K562 (cell line): ENCODE measurements around the gene CACNG7. TPM values are rescaled to one million over a fixed set of nuclear protein-coding genes. Genes with fewer than 3 reads are reported as not detected.

Experiments
- ARID2 ChIP-seq: fragments of 450-650 bp; IDR thresholded peaks from 2 replicates; pipeline ENCODE4 v1.6.1; 2017; ENCODE audit warnings: antibody characterized with exemption, mild to moderate bottlenecking
- DDX20 ChIP-seq: fragments of 450-650 bp; IDR thresholded peaks from 2 replicates; pipeline ENCODE4 v1.6.1; 2016; ENCODE audit warnings: missing genetic modification characterization, low read depth, mild to moderate bottlenecking, missing compliant biosample characterization, moderate library complexity
- GABPB2 ChIP-seq: fragments of 250-450 bp; sonication (Bioruptor Pico); conservative IDR thresholded peaks from 2 replicates; pipeline ENCODE4 v1.5.1; 2021; ENCODE audit warnings: mild to moderate bottlenecking
- MAFK ChIP-seq: IDR thresholded peaks from 2 replicates; pipeline ENCODE4 v1.6.1; 2011; ENCODE audit warnings: low read length, improper control_type of control experiment
- MED1 ChIP-seq: sonication (generic); formaldehyde crosslinking; IDR thresholded peaks from 2 replicates; pipeline ENCODE4 v1.8.1; 2023; ENCODE audit warnings: missing genetic modification reagents, borderline replicate concordance
- PHF20 ChIP-seq: fragments of 450-650 bp; IDR thresholded peaks from 2 replicates; pipeline ENCODE4 v1.6.1; 2018; ENCODE audit not compliant: partially characterized antibody
- RCOR1 ChIP-seq, 2 experiments: IDR thresholded peaks; 2 replicates each; pipeline ENCODE4 v1.6.1; 2012; ENCODE audit warnings: low read depth in 2 of 2, low read length in 2 of 2, borderline replicate concordance in 1 of 2, improper control_type of control experiment in 1 of 2
- SETDB1 ChIP-seq: IDR thresholded peaks from one replicate; pipeline ENCODE4 v1.6.1; 2012; ENCODE audit warnings: low read length, control low read depth, inconsistent platforms
- SMAD1 ChIP-seq: fragments of 150-350 bp; IDR thresholded peaks from 2 replicates; pipeline ENCODE4 v1.6.1; 2014; ENCODE audit warnings: low read length, low read depth; ENCODE audit not compliant: partially characterized antibody
- THRAP3 ChIP-seq: fragments of 450-650 bp; IDR thresholded peaks from 2 replicates; pipeline ENCODE4 v1.6.1; 2016; ENCODE audit warnings: mild to moderate bottlenecking, inconsistent platforms, borderline replicate concordance
- U2AF1 ChIP-seq: fragments of 200-400 bp; formaldehyde crosslinking; optimal IDR thresholded peaks from 2 replicates; pipeline ENCODE3; 2017; ENCODE audit warnings: mild to moderate bottlenecking, low read depth, low read length, moderate library complexity
- XRCC3 ChIP-seq: fragments of 450-650 bp; IDR thresholded peaks from 2 replicates; pipeline ENCODE4 v1.6.1; 2017; ENCODE audit warnings: mild to moderate bottlenecking, moderate library complexity
- ZNF274 ChIP-seq: IDR thresholded peaks from 2 replicates; pipeline ENCODE4 v1.6.1; 2011; ENCODE audit warnings: low read depth, mild to moderate bottlenecking, low read length, moderate library complexity, borderline replicate concordance
- ZNF282 ChIP-seq: sonication (generic); formaldehyde crosslinking; IDR thresholded peaks from 2 replicates; pipeline ENCODE4 v1.8.1; 2023; ENCODE audit warnings: missing genetic modification reagents
- polyA plus RNA-seq, 8 experiments: library from polyadenylated mRNA; depleted of rRNA in 4 of 8; stranded (reverse) in 5 of 8; unstranded in 3 of 8; fragments of >200 nt; fragmentation: Nextera tagmentation in 2 of 8; fragmentation: Illumina TruSeq in 1 of 8; extraction: Ambion mirVana in 2 of 8; extraction: Trizol in 1 of 8; gene quantifications; 2 replicates each; pipeline versions ENCODE4 v1.2.1 to v1.2.3, GENCODE V29; 2011 to 2014; ENCODE audit warnings: inconsistent platforms in 1 of 8, missing spikeins in 1 of 8
- total RNA-seq, 7 experiments: library from RNA; depleted of rRNA in 6 of 7; stranded (reverse); fragments of >200 nt in 6 of 7; fragmentation: Illumina TruSeq in 2 of 7; extraction: Trizol in 2 of 7; gene quantifications; 2 replicates each; pipeline versions ENCODE4 v1.2.1 to v1.2.3, GENCODE V29; 2011 to 2021; ENCODE audit warnings: low replicate concordance in 1 of 7
- TF ChIP-seq, protein P1 (sequence below): fragments of 450-650 bp; IDR thresholded peaks from 2 replicates; pipeline ENCODE4 v1.6.1; 2016; ENCODE audit warnings: low read depth
- TF ChIP-seq, protein P2 (sequence below): IDR thresholded peaks from 2 replicates; pipeline ENCODE4 v1.6.1; 2011; ENCODE audit not compliant: insufficient read length; ENCODE audit errors: extremely low read depth
- TF ChIP-seq, protein P3 (sequence below), 2 experiments: fragments of 200-800 bp in 1 of 2; sonication (Bioruptor generic) in 1 of 2; sonication (generic) in 1 of 2; formaldehyde crosslinking in 1 of 2; IDR thresholded peaks in 1 of 2; conservative IDR thresholded peaks in 1 of 2; 2 replicates each; pipeline versions ENCODE4 v1.5.0 to v1.6.1; 2016 to 2020; ENCODE audit warnings: missing compliant biosample characterization in 1 of 2, missing genetic modification characterization in 1 of 2, missing genetic modification reagents in 1 of 2

Gene CACNG7
- total and polyA plus RNA-seq, 9 of the 15 experiments (the other 6 are each of a cell fraction or from before 2014, with no cell fraction given), result not detected

DNA sequence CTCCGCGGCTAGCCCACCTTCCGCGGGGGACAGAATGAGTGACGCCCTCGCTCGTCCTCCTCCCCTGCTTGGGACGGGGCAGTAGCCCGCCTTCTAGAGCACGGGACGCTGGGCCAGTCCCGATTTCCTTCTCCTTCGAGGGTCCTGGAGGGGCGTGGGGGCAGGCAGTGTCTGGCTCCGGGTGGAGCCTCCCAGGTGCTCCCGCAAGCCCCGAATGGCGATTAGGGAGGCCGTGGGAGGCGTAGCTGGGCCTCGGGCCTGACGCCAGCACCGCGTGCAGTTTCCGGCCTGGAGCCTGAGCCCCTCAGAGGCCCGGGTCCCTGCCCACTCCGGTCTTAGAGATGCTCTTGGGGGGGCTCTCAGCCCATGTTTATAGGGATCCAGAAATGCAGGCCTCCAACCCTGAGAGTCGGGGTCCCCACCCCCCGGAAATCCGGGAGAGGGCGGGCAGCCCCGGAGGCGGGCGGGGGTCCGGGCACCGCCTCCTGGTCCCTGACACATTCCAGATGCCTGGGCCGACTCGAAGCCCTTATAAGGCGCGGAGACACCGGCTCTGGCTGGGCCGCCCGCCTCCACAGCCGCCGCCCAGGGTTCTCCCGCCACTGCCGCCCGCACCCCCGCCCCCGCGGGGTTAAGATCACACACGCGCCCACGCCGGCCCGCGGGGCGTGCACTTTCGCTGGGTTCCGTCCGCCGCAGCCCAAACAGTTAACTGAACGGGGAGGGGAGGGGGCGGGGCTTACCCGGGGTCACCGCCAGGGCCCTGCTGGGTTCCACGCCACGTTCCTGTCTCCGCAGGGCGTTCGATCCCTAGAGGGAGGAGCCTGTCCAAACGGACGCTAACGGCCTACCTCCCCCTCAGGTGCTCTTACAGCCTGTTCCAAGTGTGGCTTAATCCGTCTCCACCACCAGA lies 39.9 kb upstream of the CACNG7 start (continued):
- TF ChIP-seq, protein P1, sequence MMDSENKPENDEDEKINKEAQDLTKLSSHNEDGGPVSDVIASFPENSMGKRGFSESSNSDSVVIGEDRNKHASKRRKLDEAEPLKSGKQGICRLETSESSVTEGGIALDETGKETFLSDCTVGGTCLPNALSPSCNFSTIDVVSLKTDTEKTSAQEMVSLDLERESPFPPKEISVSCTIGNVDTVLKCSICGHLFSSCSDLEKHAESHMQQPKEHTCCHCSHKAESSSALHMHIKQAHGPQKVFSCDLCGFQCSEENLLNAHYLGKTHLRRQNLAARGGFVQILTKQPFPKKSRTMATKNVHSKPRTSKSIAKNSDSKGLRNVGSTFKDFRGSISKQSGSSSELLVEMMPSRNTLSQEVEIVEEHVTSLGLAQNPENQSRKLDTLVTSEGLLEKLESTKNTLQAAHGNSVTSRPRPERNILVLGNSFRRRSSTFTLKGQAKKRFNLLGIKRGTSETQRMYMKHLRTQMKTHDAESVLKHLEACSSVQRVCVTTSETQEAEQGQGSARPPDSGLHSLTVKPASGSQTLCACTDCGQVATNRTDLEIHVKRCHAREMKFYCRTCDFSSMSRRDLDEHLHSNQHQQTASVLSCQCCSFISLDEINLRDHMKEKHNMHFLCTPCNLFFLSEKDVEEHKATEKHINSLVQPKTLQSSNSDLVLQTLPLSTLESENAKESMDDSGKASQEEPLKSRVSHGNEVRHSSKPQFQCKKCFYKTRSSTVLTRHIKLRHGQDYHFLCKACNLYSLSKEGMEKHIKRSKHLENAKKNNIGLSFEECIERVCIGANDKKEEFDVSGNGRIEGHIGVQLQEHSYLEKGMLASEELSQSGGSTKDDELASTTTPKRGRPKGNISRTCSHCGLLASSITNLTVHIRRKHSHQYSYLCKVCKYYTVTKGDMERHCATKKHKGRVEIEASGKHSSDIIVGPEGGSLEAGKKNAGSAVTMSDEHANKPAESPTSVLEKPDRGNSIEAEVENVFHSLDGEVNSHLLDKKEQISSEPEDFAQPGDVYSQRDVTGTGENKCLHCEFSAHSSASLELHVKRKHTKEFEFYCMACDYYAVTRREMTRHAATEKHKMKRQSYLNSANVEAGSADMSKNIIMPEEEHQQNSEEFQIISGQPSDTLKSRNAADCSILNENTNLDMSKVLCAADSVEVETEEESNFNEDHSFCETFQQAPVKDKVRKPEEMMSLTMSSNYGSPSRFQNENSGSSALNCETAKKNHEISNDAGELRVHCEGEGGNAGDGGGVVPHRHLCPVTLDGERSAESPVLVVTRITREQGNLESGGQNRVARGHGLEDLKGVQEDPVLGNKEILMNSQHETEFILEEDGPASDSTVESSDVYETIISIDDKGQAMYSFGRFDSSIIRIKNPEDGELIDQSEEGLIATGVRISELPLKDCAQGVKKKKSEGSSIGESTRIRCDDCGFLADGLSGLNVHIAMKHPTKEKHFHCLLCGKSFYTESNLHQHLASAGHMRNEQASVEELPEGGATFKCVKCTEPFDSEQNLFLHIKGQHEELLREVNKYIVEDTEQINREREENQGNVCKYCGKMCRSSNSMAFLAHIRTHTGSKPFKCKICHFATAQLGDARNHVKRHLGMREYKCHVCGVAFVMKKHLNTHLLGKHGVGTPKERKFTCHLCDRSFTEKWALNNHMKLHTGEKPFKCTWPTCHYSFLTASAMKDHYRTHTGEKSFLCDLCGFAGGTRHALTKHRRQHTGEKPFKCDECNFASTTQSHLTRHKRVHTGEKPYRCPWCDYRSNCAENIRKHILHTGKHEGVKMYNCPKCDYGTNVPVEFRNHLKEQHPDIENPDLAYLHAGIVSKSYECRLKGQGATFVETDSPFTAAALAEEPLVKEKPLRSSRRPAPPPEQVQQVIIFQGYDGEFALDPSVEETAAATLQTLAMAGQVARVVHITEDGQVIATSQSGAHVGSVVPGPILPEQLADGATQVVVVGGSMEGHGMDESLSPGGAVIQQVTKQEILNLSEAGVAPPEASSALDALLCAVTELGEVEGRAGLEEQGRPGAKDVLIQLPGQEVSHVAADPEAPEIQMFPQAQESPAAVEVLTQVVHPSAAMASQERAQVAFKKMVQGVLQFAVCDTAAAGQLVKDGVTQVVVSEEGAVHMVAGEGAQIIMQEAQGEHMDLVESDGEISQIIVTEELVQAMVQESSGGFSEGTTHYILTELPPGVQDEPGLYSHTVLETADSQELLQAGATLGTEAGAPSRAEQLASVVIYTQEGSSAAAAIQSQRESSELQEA, result no peak
- TF ChIP-seq PHF20 (no peak), THRAP3 (no peak), XRCC3 (no peak), U2AF1 (peak; percentile 78), DDX20 (no peak), ZNF274 (no peak), MAFK (no peak), SETDB1 (no peak), SMAD1 (no peak), MED1 (CRISPR knock-in tag) (no peak), ZNF282 (no peak), ARID2 (no peak), RCOR1 (IDR thresholded peaks at IDR 0.05; ENCODE audit: borderline replicate concordance in 1 of 2, low read depth in 2 of 2, low read length in 2 of 2) (0 out of 4 replicates have a peak, but pooled peaks of 1 of the 2 experiments have one; percentile 51), GABPB2 (CRISPR knock-in tag) (no peak)
- TF ChIP-seq, protein P2, sequence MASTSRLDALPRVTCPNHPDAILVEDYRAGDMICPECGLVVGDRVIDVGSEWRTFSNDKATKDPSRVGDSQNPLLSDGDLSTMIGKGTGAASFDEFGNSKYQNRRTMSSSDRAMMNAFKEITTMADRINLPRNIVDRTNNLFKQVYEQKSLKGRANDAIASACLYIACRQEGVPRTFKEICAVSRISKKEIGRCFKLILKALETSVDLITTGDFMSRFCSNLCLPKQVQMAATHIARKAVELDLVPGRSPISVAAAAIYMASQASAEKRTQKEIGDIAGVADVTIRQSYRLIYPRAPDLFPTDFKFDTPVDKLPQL, result no peak
- TF ChIP-seq, protein P3, sequence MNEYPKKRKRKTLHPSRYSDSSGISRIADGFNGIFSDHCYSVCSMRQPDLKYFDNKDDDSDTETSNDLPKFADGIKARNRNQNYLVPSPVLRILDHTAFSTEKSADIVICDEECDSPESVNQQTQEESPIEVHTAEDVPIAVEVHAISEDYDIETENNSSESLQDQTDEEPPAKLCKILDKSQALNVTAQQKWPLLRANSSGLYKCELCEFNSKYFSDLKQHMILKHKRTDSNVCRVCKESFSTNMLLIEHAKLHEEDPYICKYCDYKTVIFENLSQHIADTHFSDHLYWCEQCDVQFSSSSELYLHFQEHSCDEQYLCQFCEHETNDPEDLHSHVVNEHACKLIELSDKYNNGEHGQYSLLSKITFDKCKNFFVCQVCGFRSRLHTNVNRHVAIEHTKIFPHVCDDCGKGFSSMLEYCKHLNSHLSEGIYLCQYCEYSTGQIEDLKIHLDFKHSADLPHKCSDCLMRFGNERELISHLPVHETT (CRISPR knock-in tag; conservative IDR thresholded peaks at IDR 0.05 in 1 of 2, IDR thresholded peaks at IDR 0.05 in 1 of 2), result peak in 1 of 2 experiments; percentile 40; a peak in 1 of 4 replicates
